Mucosa of descending colon (tissue), 3 donors: ENCODE data around the gene ATP2B3. TPM values are rescaled to one million over a fixed set of nuclear protein-coding genes. Genes with fewer than 3 reads are reported as not detected.

Experiments used
- ATAC-seq: fragments of 200-7000 bp; cut with Tn5 transposase; one replicate; pipeline ENCODE4 v1.9.1; 2020; ENCODE audit warnings: mild to moderate bottlenecking, moderate library complexity
- DNase-seq, 3 donors: peaks; one replicate each; pipeline ENCODE4 v3.0.0-alpha.2; 2020
- H3K36me3 ChIP-seq: fragments of 200-600 bp; one replicate; pipeline ENCODE4 v1.8.0; 2021; ENCODE audit warnings: low read depth, mild to moderate bottlenecking
- H3K4me1 ChIP-seq: fragments of 200-600 bp; one replicate; pipeline ENCODE4 v1.8.0; 2021; ENCODE audit warnings: low read depth, mild to moderate bottlenecking
- H3K4me3 ChIP-seq: fragments of 200-600 bp; one replicate; pipeline ENCODE4 v1.8.0; 2021; ENCODE audit warnings: mild to moderate bottlenecking
- H3K9me3 ChIP-seq: fragments of 200-600 bp; one replicate; pipeline ENCODE4 v1.8.0; 2021; ENCODE audit warnings: mild to moderate bottlenecking
- intact Hi-C, 2 donors: fragments of 100-400 bp; cut with DNase I in 1 of 2; cut with micrococcal nuclease in 1 of 2; formaldehyde crosslinking; loops; one replicate each; pipeline versions ENCODE4 v1.11.0 to v1.11.1; 2022; cut with DNase I, micrococcal nuclease
- total RNA-seq, 3 donors: library from RNA; stranded (reverse); fragmentation: NEBNext Ultra II Directional in 2 of 3; extraction: Animal tissue kit (Norgen Biotek cat#: 25700) in 2 of 3; gene quantifications; one replicate each; pipeline versions ENCODE4 v1.2.1 to v1.2.4, GENCODE V29; 2021 to 2023
- TF ChIP-seq, protein P1 (sequence below): fragments of 200-600 bp; IDR thresholded peaks from one replicate; pipeline ENCODE4 v1.8.0; 2022; ENCODE audit warnings: antibody characterized with exemption, mild to moderate bottlenecking
- donor health status: DM: no; HTN: no; CAD: no; lungs with moderate emphysema.
- donor health status: DM: no; HTN: no; CAD: no.
- donor health status: DM: no; HTN: yes; CAD: no.

Gene ATP2B3
- total RNA-seq, 3 donors from 2014 or later, result 0.07 to 1.1 TPM; not detected in 1

DNA sequence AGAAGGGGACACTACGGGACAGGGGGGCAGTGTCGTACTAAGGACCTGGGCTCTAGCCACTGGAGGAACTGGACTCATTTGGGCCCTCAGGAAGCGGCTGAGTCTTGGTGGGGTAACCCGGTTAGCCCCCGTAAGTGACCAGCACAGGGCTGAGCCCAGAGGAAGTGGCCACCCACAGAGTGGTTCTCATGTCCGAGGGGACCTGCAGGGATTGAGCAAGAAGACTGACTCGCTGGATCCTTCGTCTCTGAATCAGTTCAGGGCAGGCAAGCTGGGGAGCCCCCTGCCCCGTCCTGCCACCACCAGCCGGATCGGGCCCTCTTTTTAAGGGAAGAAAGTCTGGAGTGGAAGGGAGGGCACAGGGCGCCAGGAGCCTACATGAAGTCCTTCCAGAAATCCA is 23.4 kb upstream of the ATP2B3 start:
- no peak for ATAC-seq

DNA sequence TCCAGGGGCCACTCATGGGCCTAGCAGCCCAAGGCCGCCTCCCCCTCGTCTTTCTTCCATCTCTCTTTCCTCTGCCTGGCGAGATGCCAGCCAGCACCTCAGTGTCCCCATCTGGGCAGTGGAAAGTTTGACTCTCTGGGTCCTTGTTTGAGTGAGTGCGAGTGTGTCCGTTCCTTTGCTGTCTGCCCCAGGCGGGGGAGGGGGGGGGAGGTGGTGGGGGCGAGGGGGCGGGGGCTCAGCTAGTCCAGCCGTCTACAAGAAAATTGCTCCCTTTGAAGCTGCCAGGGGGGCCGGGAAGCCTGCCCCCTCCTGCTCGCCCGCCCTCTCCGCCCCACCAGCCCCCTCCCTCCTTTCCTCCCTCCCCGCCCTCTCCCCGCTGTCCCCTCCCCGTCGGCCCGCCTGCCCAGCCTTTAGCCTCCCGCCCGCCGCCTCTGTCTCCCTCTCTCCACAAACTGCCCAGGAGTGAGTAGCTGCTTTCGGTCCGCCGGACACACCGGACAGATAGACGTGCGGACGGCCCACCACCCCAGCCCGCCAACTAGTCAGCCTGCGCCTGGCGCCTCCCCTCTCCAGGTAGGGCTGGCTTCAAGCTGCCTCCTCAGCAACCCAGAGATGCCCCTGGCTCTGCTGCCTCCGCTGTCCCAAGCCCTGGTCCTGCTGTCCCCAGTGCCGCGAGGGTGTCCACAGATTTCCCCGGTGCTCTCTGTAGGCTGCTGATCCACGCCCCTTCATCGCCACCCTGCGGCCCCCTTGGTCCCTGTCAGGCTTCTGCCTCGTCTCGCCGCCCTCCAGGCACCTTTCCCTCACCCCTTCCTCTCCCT is 22.7 kb upstream of the ATP2B3 start, which contains the start of gene BGN:
TSS of gene BGN (plus strand) at position 440 of the 821 bp plus-strand sequence. CDS start 9,652 bp downstream, outside the sequence.
- no peak within 1 kb of the TSS for H3K4me3 ChIP-seq
- no peaks in the 10 kb centered on the region for H3K4me1 ChIP-seq
- peak in 1 of 3 donors; percentile 31 for DNase-seq
- ATAC-seq, result peak; percentile 7
- no peaks in the 10 kb centered on the region for H3K9me3 ChIP-seq
- TF ChIP-seq, protein P1, sequence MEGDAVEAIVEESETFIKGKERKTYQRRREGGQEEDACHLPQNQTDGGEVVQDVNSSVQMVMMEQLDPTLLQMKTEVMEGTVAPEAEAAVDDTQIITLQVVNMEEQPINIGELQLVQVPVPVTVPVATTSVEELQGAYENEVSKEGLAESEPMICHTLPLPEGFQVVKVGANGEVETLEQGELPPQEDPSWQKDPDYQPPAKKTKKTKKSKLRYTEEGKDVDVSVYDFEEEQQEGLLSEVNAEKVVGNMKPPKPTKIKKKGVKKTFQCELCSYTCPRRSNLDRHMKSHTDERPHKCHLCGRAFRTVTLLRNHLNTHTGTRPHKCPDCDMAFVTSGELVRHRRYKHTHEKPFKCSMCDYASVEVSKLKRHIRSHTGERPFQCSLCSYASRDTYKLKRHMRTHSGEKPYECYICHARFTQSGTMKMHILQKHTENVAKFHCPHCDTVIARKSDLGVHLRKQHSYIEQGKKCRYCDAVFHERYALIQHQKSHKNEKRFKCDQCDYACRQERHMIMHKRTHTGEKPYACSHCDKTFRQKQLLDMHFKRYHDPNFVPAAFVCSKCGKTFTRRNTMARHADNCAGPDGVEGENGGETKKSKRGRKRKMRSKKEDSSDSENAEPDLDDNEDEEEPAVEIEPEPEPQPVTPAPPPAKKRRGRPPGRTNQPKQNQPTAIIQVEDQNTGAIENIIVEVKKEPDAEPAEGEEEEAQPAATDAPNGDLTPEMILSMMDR, result no peak
- intact Hi-C loops, result loop anchor here in 1 of 2 donors (10.0 kb wide), 1 partner anchor 460 kb away; no protein-coding TSS in a partner anchor
- H3K36me3 ChIP-seq, result no peaks in the 10 kb centered on the region

More for the DNA sequence above, 23.4 kb upstream of the ATP2B3 start:
- Histone ChIP-seq H3K4me1 (no peaks in the 10 kb centered on the region), H3K4me3 (no peak overlapping the region), H3K9me3 (no peaks in the 10 kb centered on the region), H3K36me3 (no peaks in the 10 kb centered on the region)
- intact Hi-C loops, result loop anchor here in 1 of 2 donors (10.0 kb wide), 1 partner anchor 459 kb away; no protein-coding TSS in a partner anchor
- no peak for DNase-seq
- TF ChIP-seq, protein P1, result no peak

DNA sequence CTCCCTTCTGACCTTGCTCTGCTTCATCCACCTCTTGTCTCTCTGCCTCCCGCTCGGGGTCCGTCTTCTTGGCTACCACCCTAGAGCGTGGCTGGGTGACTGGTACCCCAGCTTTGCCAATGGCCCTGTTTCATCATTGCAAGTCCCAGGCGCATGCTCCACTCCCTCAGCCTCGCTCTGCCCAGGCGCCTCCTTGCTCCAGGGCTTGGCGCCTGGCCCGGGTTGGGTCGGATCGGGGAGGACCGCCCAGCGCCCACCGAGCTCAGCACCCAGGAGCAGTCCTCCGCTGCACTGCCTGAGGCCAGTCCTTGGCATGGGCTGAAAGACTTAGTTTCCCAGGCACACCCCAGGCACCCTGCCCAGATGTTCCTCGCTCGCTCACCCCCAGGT is 22.1 kb upstream of the ATP2B3 start:
- Histone ChIP-seq H3K4me1 (no peaks in the 10 kb centered on the region), H3K4me3 (no peak overlapping the region), H3K36me3 (no peaks in the 10 kb centered on the region), H3K9me3 (no peaks in the 10 kb centered on the region)
- intact Hi-C loops, result loop anchor here in 1 of 2 donors (10.0 kb wide), 1 partner anchor 461 kb away; no protein-coding TSS in a partner anchor
- TF ChIP-seq, protein P1, result no peak
- ATAC-seq, result no peak
- no peak for DNase-seq

DNA sequence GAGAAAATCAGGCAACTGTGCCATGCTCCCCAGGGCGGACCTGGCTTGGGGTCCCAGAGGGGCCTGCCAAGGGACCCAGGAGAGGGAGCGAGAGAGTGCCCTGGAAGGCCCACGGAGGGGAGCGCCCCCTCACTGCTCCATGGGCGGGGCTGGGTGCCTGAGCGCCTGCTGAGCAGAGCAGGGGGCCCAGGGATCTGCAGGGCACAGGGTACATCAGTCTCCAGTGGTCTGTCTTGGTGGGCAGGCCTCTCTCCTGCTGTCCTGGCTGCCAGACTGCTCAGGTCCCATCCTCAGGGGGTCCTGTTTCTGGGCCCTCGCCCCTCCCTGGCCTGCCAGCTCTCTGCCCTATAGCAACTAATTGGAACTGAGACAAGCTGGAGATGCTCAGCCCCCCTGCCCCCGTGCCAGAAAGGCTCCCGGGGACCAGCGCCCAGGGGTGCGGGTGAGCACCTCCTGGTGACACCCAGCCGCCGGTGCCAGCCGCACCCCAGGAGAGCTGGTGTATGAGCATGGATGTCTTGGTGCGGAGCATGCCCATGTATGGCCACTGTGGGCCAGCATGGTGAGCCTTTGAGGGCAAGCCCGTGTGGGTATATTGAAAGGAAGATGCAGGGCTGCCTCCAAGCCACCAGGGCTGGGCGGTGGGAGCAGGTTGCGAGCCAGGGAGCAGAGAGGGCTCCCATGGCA is 21.4 kb upstream of the ATP2B3 start:
- TF ChIP-seq, protein P1, result no peak
- intact Hi-C loops, result loop anchor here in 1 of 2 donors (10.0 kb wide), 1 partner anchor 461 kb away; no protein-coding TSS in a partner anchor
- Histone ChIP-seq H3K36me3 (no peaks in the 10 kb centered on the region), H3K4me1 (no peaks in the 10 kb centered on the region), H3K4me3 (no peak overlapping the region), H3K9me3 (no peaks in the 10 kb centered on the region)
- DNase-seq (no peak), ATAC-seq (no peak)

DNA sequence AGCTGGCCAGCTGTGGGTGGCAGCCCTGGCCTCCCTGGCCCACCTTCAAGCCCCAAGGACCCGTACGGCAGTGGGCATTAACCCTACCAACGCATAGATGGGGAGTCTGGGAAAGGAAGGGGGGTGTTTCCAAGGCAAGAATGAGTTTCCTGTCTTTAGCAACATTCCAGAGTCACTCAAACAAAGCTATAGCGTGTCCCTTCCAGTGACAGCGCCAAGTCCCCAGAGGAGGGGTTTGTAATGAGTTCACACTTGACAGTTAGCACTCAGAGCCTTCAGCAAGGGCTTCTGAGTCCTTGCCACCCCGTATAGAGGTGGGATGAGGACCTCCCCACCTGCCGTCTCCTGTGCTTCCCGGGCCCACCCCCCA is 20.9 kb upstream of the ATP2B3 start:
- intact Hi-C loops, result loop anchor here in 1 of 2 donors (10.0 kb wide), 1 partner anchor 462 kb away; no protein-coding TSS in a partner anchor
- no peak for ATAC-seq
- no peaks in the 10 kb centered on the region for H3K36me3 ChIP-seq

More for the DNA sequence above, 20.9 kb upstream of the ATP2B3 start:
- TF ChIP-seq, protein P1, result no peak
- H3K4me3 ChIP-seq, result no peak overlapping the region
- DNase-seq, result no peak
- H3K9me3 ChIP-seq, result no peaks in the 10 kb centered on the region
- H3K4me1 ChIP-seq, result no peaks in the 10 kb centered on the region
